Ishikawa (cell line): ENCODE results near the gene PRODH2.

Experiments
- CEBPB ChIP-seq: IDR thresholded peaks from 2 replicates; pipeline ENCODE4 v1.6.1; 2012
- CREB1 ChIP-seq: IDR thresholded peaks from 2 replicates; pipeline ENCODE4 v1.6.1; 2012; ENCODE audit warnings: low read depth
- EGR1 ChIP-seq: IDR thresholded peaks from 2 replicates; pipeline ENCODE4 v1.6.1; 2012
- EP300 ChIP-seq: IDR thresholded peaks from 2 replicates; pipeline ENCODE4 v1.6.1; 2012; ENCODE audit warnings: borderline replicate concordance
- RAD21 ChIP-seq: IDR thresholded peaks from 2 replicates; pipeline ENCODE4 v1.6.1; 2012; ENCODE audit warnings: low read depth
- REST ChIP-seq: IDR thresholded peaks from 2 replicates; pipeline ENCODE4 v1.6.1; 2012; ENCODE audit warnings: low read depth, mild to moderate bottlenecking
- TAF1 ChIP-seq: IDR thresholded peaks from 2 replicates; pipeline ENCODE4 v1.6.1; 2012; ENCODE audit warnings: low read depth, mild to moderate bottlenecking
- TCF12 ChIP-seq: IDR thresholded peaks from 2 replicates; pipeline ENCODE4 v1.6.1; 2012; ENCODE audit warnings: low read depth
- TEAD4 ChIP-seq: IDR thresholded peaks from 2 replicates; pipeline ENCODE4 v1.6.1; 2012
- USF1 ChIP-seq: IDR thresholded peaks from 2 replicates; pipeline ENCODE4 v1.6.1; 2012

GRCh38 chr19:35789978-35790944 is 22.4 kb downstream of the PRODH2 start:
- no peak for TF ChIP-seq TEAD4
- no peak for TF ChIP-seq EP300
- TF ChIP-seq TAF1 = no peak
- TF ChIP-seq EGR1 = no peak
- no peak for TF ChIP-seq CEBPB
- no peak for TF ChIP-seq USF1
- no peak for TF ChIP-seq REST
- no peak for TF ChIP-seq RAD21
- no peak for TF ChIP-seq CREB1
- TF ChIP-seq TCF12 = no peak
